D341Med (cell line): Measurements from ENCODE around the gene IKZF3.
"Not testable (repeated sequence)": the region's sequence is repeated elsewhere in the genome, so short reads cannot be mapped to it uniquely, and the experiment has no call there.

Experiments used
- DNase-seq: peaks from one replicate; pipeline ENCODE4 v3.0.0; 2012; ENCODE audit warnings: low spot score

The IKZF3 gene

GRCh38 chr17:39716879-39717536, 147.1 kb downstream of the IKZF3 start:
- no peak for DNase-seq

GRCh38 chr17:39716073-39716818, 147.9 kb downstream of the IKZF3 start:
- DNase-seq, result no peak

- DNase-seq, result no peak
Observed at GRCh38 chr17:39715375-39716072, 148.6 kb downstream of the IKZF3 start.

- no peak for DNase-seq
Observed at GRCh38 chr17:39714234-39714633, 149.9 kb downstream of the IKZF3 start.

- DNase-seq, result no peak
Observed at GRCh38 chr17:39711851-39712250, 152.3 kb downstream of the IKZF3 start.

- DNase-seq, result not testable (repeated sequence)
Observed at GRCh38 chr17:39711071-39711470, 153.0 kb downstream of the IKZF3 start.

- DNase-seq, result no peak
Observed at GRCh38 chr17:39709998-39710964, 153.8 kb downstream of the IKZF3 start.

GRCh38 chr17:39709319-39709997, 154.7 kb downstream of the IKZF3 start:
- DNase-seq, result no peak
